ENCODE results near the gene PACSIN1.

DNA sequence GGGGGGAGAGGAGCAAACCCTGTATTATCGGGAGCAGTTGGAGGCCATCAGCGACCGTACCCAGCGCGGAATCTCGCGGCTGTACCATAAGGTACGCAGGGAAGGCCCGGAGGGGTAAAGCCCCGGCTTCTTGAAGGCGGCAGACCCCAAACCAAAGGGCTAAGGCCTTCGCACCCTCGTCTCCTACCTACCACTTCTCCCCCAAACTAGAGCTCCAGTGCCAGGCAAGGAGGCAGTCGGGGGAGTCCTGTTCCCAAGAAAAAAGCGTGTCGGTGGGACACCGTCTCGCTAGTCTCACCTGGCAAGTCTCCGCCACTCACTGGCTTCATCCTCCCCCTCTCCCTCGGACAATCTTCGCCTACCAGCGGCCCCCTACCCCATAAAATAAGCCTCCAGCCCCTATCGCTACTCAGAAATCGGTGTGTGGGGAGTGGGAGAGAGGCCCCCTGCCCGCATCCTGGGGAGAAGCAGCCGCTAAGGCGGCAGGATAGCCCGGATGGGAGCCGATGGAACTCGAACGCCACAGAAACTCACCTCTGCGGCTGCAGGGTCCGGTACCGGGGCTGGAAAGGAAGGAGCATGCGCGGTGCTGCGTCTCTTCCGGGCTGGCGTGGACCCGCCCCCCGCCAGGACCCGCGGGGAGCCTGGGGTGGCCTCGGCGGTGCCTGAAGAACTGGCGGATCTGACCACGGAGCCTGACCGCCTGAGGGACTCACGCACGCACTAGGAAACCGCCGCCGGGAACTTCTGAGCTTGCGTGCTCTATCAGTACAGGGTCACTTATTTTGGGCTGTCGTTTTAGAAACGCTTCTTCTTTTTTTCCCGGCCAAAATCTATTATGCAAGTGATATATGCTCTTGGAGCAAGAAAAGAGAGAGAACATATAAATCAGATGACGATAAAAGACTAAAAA lies 40.1 kb upstream of the PACSIN1 start, which contains the start of gene RPS10:
- TF ChIP-seq EZH2 (IDR thresholded peaks at IDR 0.05; ENCODE audit: low read length): no peak
- TF ChIP-seq, protein P1, sequence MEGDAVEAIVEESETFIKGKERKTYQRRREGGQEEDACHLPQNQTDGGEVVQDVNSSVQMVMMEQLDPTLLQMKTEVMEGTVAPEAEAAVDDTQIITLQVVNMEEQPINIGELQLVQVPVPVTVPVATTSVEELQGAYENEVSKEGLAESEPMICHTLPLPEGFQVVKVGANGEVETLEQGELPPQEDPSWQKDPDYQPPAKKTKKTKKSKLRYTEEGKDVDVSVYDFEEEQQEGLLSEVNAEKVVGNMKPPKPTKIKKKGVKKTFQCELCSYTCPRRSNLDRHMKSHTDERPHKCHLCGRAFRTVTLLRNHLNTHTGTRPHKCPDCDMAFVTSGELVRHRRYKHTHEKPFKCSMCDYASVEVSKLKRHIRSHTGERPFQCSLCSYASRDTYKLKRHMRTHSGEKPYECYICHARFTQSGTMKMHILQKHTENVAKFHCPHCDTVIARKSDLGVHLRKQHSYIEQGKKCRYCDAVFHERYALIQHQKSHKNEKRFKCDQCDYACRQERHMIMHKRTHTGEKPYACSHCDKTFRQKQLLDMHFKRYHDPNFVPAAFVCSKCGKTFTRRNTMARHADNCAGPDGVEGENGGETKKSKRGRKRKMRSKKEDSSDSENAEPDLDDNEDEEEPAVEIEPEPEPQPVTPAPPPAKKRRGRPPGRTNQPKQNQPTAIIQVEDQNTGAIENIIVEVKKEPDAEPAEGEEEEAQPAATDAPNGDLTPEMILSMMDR (optimal IDR thresholded peaks at IDR 0.05 in 1 of 3, IDR thresholded peaks at IDR 0.05 in 1 of 3, conservative IDR thresholded peaks at IDR 0.05 in 1 of 3; ENCODE audit: extremely low read depth in 1 of 3, insufficient read depth in 2 of 3, low read length in 3 of 3): no peak

Data from keratinocyte (primary cell).